Measurements from ENCODE around the gene MEOX1. TPM values are rescaled to one million over a fixed set of nuclear protein-coding genes. Genes with fewer than 3 reads are reported as not detected.

The MEOX1 gene
- total and polyA plus RNA-seq, 2 donors (not counting 1 experiment from before 2014, with no cell fraction given), result not detected

- WGBS (ENCODE audit: insufficient coverage), result 65% methylated on average over 13 of the region's 14 CpGs
- peaks cover 7% of the 10 kb centered on the region for H3K4me1 Mint-ChIP-seq
- peak; percentile 80 for DNase-seq
- no peaks in the 10 kb centered on the region for H3K79me2 ChIP-seq (ENCODE audit: control insufficient read depth, insufficient read depth, low read length)
- H3K9ac ChIP-seq (ENCODE audit: low read length), result no peak overlapping the region
- no peaks in the 10 kb centered on the region for H3K9me3 Mint-ChIP-seq (ENCODE audit: insufficient read depth)
- peak; percentile 70 for ATAC-seq (ENCODE audit: low read depth)
- intact Hi-C loops (cut with micrococcal nuclease), result loop anchor here (1.0 kb wide), 1 partner anchor 97 kb away; no protein-coding TSS in a partner anchor
- H3K36me3 ChIP-seq (replicated peaks in 1 of 2; ENCODE audit: control extremely low read depth in 1 of 2, control insufficient read depth in 1 of 2, extremely low read depth in 1 of 2, insufficient read depth in 2 of 2, low read length in 1 of 2), result no peaks in the 10 kb centered on the region
- no peaks in the 10 kb centered on the region for H3K9me3 ChIP-seq (ENCODE audit: control extremely low read depth in 1 of 3, control insufficient read depth in 2 of 3, insufficient read depth in 1 of 3, low read length in 2 of 3)
- H3K27me3 ChIP-seq (replicated peaks in 1 of 4; ENCODE audit: control extremely low read depth in 1 of 4, control insufficient read depth in 3 of 4, insufficient read depth in 4 of 4, low read length in 3 of 4), result peaks cover 0 to 9% (median 0%) of the 10 kb centered on the region in 4 experiments
- peaks cover 6 to 14% of the 10 kb centered on the region in 2 donors for H3K4me1 ChIP-seq (ENCODE audit: control insufficient read depth in 2 of 2, insufficient read depth in 2 of 2, low read length in 2 of 2)
- TF ChIP-seq EZH2 (IDR thresholded peaks at IDR 0.05; ENCODE audit: borderline replicate concordance, insufficient read depth, low read depth, low read length, poor library complexity, severe bottlenecking), result no peak
- peak; percentile 88 for TF ChIP-seq CTCF (IDR thresholded peaks at IDR 0.05)
- peak overlapping the region; percentile 11 for H3K27ac Mint-ChIP-seq
- H3K27ac ChIP-seq (ENCODE audit: low read length in 2 of 2), result no peak overlapping the region
- ChIA-PET POLR2A (interaction anchor here (0.6 to 1.1 kb wide), 3 partner anchors 72 to 97 kb away, joined by 4 to 10 read pairs (median 4); no protein-coding TSS in a partner anchor), CTCF (interaction anchor here (0.7 to 3.1 kb wide), 27 partner anchors 8 to 281 kb away, joined by 3 to 19 read pairs (median 3); partner anchors contain the start of genes ARL4D and DHX8)
- no peak overlapping the region for H3K4me2 ChIP-seq (replicated peaks; ENCODE audit: low read depth, low read length, poor library complexity, severe bottlenecking)
- no peak overlapping the region for H2AFZ ChIP-seq (ENCODE audit: insufficient read depth, low read depth, low read length, poor library complexity, severe bottlenecking)
- no peaks in the 10 kb centered on the region for H4K20me1 ChIP-seq (ENCODE audit: control insufficient read depth, insufficient read depth, low read length, poor library complexity, severe bottlenecking)
- no peak overlapping the region for H3K4me3 ChIP-seq (ENCODE audit: control extremely low read depth in 1 of 5, extremely low read depth in 1 of 5, insufficient read depth in 1 of 5, low read depth in 2 of 5, low read length in 4 of 5)
- H3K27me3 Mint-ChIP-seq, result peaks cover 14% of the 10 kb centered on the region
- no peak overlapping the region for H3K4me3 Mint-ChIP-seq
These were observed 12.0 kb upstream of the MEOX1 start for GRCh38 chr17:43673516-43674323.
